CD4-positive, CD25-positive, alpha-beta regulatory T cell (primary cell): Measurements from ENCODE around the gene HERC4. TPM values are rescaled to one million over a fixed set of nuclear protein-coding genes. Genes with fewer than 3 reads are reported as not detected.
A peak's percentile ranks its signal among the peaks of the same experiment; 100 is the strongest.
"Not testable (repeated sequence)": the region's sequence is repeated elsewhere in the genome, so short reads cannot be mapped to it uniquely, and the experiment has no call there.

Source experiments
- ATAC-seq, 2 donors: fragments of 150-1000 bp; cut with Tn5 transposase; one replicate each; pipeline ENCODE4 v1.10.0; 2021; ENCODE audit warnings: low read depth in 2 of 2, moderate number of reproducible peaks in 2 of 2, moderate library complexity in 1 of 2
- DNase-seq, 3 donors: peaks; one replicate each; pipeline versions ENCODE4 v3.0.0 to v3.0.0-alpha.2; 2012 to 2022; ENCODE audit warnings: mixed read lengths in 1 of 3
- H3K27ac ChIP-seq: one replicate; pipeline ENCODE4 v1.7.0; 2013; ENCODE audit warnings: mild to moderate bottlenecking, low read length; ENCODE audit not compliant: insufficient read depth, poor library complexity, severe bottlenecking
- H3K27me3 ChIP-seq: one replicate; pipeline ENCODE4 v1.7.0; 2013; ENCODE audit warnings: low read length; ENCODE audit not compliant: control insufficient read depth, insufficient read depth
- H3K36me3 ChIP-seq: one replicate; pipeline ENCODE4 v1.7.0; 2013; ENCODE audit warnings: mild to moderate bottlenecking, low read length, moderate library complexity; ENCODE audit not compliant: control insufficient read depth, insufficient read depth
- H3K4me1 ChIP-seq: 2 replicates; pipeline ENCODE4 v1.7.0; 2013; ENCODE audit warnings: mild to moderate bottlenecking, low read length; ENCODE audit not compliant: insufficient read depth, control insufficient read depth, poor library complexity, severe bottlenecking
- H3K4me3 ChIP-seq: one replicate; pipeline ENCODE4 v1.7.0; 2013; ENCODE audit warnings: low read depth, mild to moderate bottlenecking, low read length, moderate library complexity
- H3K9me3 ChIP-seq, 2 experiments: 1 replicate in 1 of 2; 2 replicates in 1 of 2; pipeline ENCODE4 v1.7.0; 2013; ENCODE audit warnings: low read length in 2 of 2, mild to moderate bottlenecking in 1 of 2, moderate library complexity in 1 of 2; ENCODE audit not compliant: control insufficient read depth in 2 of 2
- H3K27ac Mint-ChIP-seq, 3 donors: one replicate each; pipeline ENCODE4 v1.8.0; 2020 to 2022; ENCODE audit warnings: mild to moderate bottlenecking in 3 of 3, mixed read lengths in 3 of 3, moderate library complexity in 2 of 3
- H3K27me3 Mint-ChIP-seq: one replicate; pipeline ENCODE4 v1.8.0; 2022; ENCODE audit warnings: mild to moderate bottlenecking, mixed read lengths
- H3K36me3 Mint-ChIP-seq: one replicate; pipeline ENCODE4 v1.8.0; 2020; ENCODE audit warnings: mixed read lengths
- H3K4me1 Mint-ChIP-seq, 4 donors: one replicate each; pipeline ENCODE4 v1.8.0; 2020 to 2022; ENCODE audit warnings: mixed read lengths in 4 of 4, mild to moderate bottlenecking in 1 of 4
- H3K4me3 Mint-ChIP-seq, 4 donors: one replicate each; pipeline ENCODE4 v1.8.0; 2020 to 2022; ENCODE audit warnings: mild to moderate bottlenecking in 4 of 4, mixed read lengths in 4 of 4, moderate library complexity in 3 of 4
- H3K9me3 Mint-ChIP-seq, 7 donors: one replicate each; pipeline ENCODE4 v1.8.0; 2020 to 2022; ENCODE audit warnings: mixed read lengths in 7 of 7, mild to moderate bottlenecking in 3 of 7, moderate library complexity in 2 of 7
- polyA plus RNA-seq, 4 donors: library from polyadenylated mRNA; unstranded; fragments of 300-500 nt; fragmentation: Illumina TruSeq; gene quantifications; one replicate each; pipeline ENCODE4 v1.2.3, GENCODE V29; 2021
- total RNA-seq: library from RNA; stranded (reverse); gene quantifications from one replicate; pipeline ENCODE4 v1.2.3, GENCODE V29; 2022

The HERC4 gene
- total and polyA plus RNA-seq, 5 donors from 2014 or later = 21.6 to 69.2 (median 24.5) TPM

GRCh38 chr10:67893637-67894036 is 181.4 kb downstream of the HERC4 start:
- ATAC-seq = no peak
- Mint-ChIP-seq H3K9me3 (no peaks in the 10 kb centered on the region), H3K4me1 (peaks cover 10 to 39% (median 25%) of the 10 kb centered on the region in 4 donors), H3K4me3 (peak overlapping the region in 1 of 4 donors; percentile 43), H3K27ac (no peak overlapping the region), H3K27me3 (no peaks in the 10 kb centered on the region), H3K36me3 (peaks cover 33% of the 10 kb centered on the region)
- Histone ChIP-seq H3K4me3 (no peak overlapping the region), H3K36me3 (peaks cover 85% of the 10 kb centered on the region), H3K27me3 (no peaks in the 10 kb centered on the region), H3K27ac (no peak overlapping the region), H3K9me3 (no peaks in the 10 kb centered on the region), H3K4me1 (peaks cover 3% of the 10 kb centered on the region)
- no peak for DNase-seq

GRCh38 chr10:67884842-67885670 is 190.0 kb downstream of the HERC4 start:
- no peaks in the 10 kb centered on the region for H3K27me3 ChIP-seq
- peaks cover 30% of the 10 kb centered on the region for H3K36me3 ChIP-seq
- Mint-ChIP-seq H3K36me3 (peaks cover 24% of the 10 kb centered on the region), H3K4me3 (peak overlapping the region; percentile 89 to 99 (median 96)), H3K9me3 (peaks cover 0 to 2% (median 0%) of the 10 kb centered on the region in 7 donors), H3K4me1 (peaks cover 23 to 51% (median 33%) of the 10 kb centered on the region in 4 donors), H3K27me3 (peaks cover 18% of the 10 kb centered on the region), H3K27ac (peak overlapping the region; percentile 88 to 96 (median 89))
- peak; percentile 66 to 71 for ATAC-seq
- peak overlapping the region; percentile 78 for H3K27ac ChIP-seq
- DNase-seq = peak; percentile 77 to 90 (median 83)
- peaks cover 27% of the 10 kb centered on the region for H3K4me1 ChIP-seq
- H3K4me3 ChIP-seq = peak overlapping the region; percentile 100
- no peaks in the 10 kb centered on the region for H3K9me3 ChIP-seq

- Histone ChIP-seq H3K27me3 (no peaks in the 10 kb centered on the region), H3K36me3 (peaks cover 24% of the 10 kb centered on the region), H3K27ac (peak within 1 kb of the TSS; percentile 78), H3K4me1 (peaks cover 24% of the 10 kb centered on the region), H3K4me3 (peak within 1 kb of the TSS; percentile 100), H3K9me3 (no peaks in the 10 kb centered on the region)
- H3K27me3 Mint-ChIP-seq = peaks cover 18% of the 10 kb centered on the region
- peak within 1 kb of the TSS; percentile 94 to 99 (median 97) for H3K4me3 Mint-ChIP-seq
- H3K9me3 Mint-ChIP-seq = peaks cover 0 to 2% (median 0%) of the 10 kb centered on the region in 7 donors
- H3K36me3 Mint-ChIP-seq = peaks cover 20% of the 10 kb centered on the region
- ATAC-seq (peak; percentile 80 to 81), DNase-seq (peak; percentile 90 to 96 (median 90))
- H3K4me1 Mint-ChIP-seq = peaks cover 23 to 47% (median 31%) of the 10 kb centered on the region in 4 donors
- peak within 1 kb of the TSS; percentile 88 to 97 (median 96) for H3K27ac Mint-ChIP-seq
Measured at GRCh38 chr10:67884313-67884841, 190.7 kb downstream of the HERC4 start, which contains the start of gene SIRT1. TSS of gene SIRT1 (plus strand) at chr10:67884656. CDS start at chr10:67884722, 66 bp downstream.

- ATAC-seq = peak in 1 of 2 donors; percentile 1
- H3K27me3 Mint-ChIP-seq = peaks cover 18% of the 10 kb centered on the region
Measured at GRCh38 chr10:67883710-67884312, 191.3 kb downstream of the HERC4 start.

GRCh38 chr10:67878133-67878532 is 196.9 kb downstream of the HERC4 start:
- no peak overlapping the region for H3K27ac Mint-ChIP-seq
- ATAC-seq = no peak
- peaks cover 0 to 2% (median under 1%) of the 10 kb centered on the region in 4 donors for H3K4me1 Mint-ChIP-seq
- Histone ChIP-seq H3K4me1 (no peaks in the 10 kb centered on the region), H3K27ac (no peak overlapping the region), H3K4me3 (no peak overlapping the region), H3K27me3 (no peaks in the 10 kb centered on the region), H3K36me3 (no peaks in the 10 kb centered on the region), H3K9me3 (no peaks in the 10 kb centered on the region)
- DNase-seq = no peak
- no peaks in the 10 kb centered on the region for H3K9me3 Mint-ChIP-seq
- peak overlapping the region in 1 of 4 donors; percentile 0 for H3K4me3 Mint-ChIP-seq
- no peaks in the 10 kb centered on the region for H3K36me3 Mint-ChIP-seq
- H3K27me3 Mint-ChIP-seq = peaks cover 5% of the 10 kb centered on the region

More at GRCh38 chr10:67883710-67884312, 191.3 kb downstream of the HERC4 start:
- peak overlapping the region; percentile 78 for H3K27ac ChIP-seq
- H3K4me3 ChIP-seq = peak overlapping the region; percentile 75
- peaks cover 19% of the 10 kb centered on the region for H3K36me3 ChIP-seq
- peaks cover 14% of the 10 kb centered on the region for H3K36me3 Mint-ChIP-seq
- H3K27ac Mint-ChIP-seq = peak overlapping the region; percentile 84 to 97 (median 96)
- peak overlapping the region; percentile 94 to 99 (median 97) for H3K4me3 Mint-ChIP-seq
- peaks cover 24% of the 10 kb centered on the region for H3K4me1 ChIP-seq
- H3K9me3 Mint-ChIP-seq = peaks cover 0 to 2% (median 0%) of the 10 kb centered on the region in 7 donors
- no peak for DNase-seq
- H3K27me3 ChIP-seq = no peaks in the 10 kb centered on the region
- H3K9me3 ChIP-seq = no peaks in the 10 kb centered on the region
- peaks cover 18 to 41% (median 27%) of the 10 kb centered on the region in 4 donors for H3K4me1 Mint-ChIP-seq

- H3K27me3 ChIP-seq, H3K4me1 Mint-ChIP-seq, H3K4me1 ChIP-seq, H3K36me3 ChIP-seq, H3K27me3 Mint-ChIP-seq, ATAC-seq, H3K27ac ChIP-seq, H3K27ac Mint-ChIP-seq, H3K9me3 Mint-ChIP-seq, H3K36me3 Mint-ChIP-seq, H3K4me3 ChIP-seq, H3K9me3 ChIP-seq, DNase-seq, H3K4me3 Mint-ChIP-seq: not testable (repeated sequence)
Measured at GRCh38 chr10:67877421-67877820, 197.7 kb downstream of the HERC4 start.

- Histone ChIP-seq H3K4me1 (no peaks in the 10 kb centered on the region), H3K9me3 (no peaks in the 10 kb centered on the region), H3K36me3 (no peaks in the 10 kb centered on the region), H3K27ac (no peak overlapping the region), H3K4me3 (no peak overlapping the region), H3K27me3 (no peaks in the 10 kb centered on the region)
- Mint-ChIP-seq H3K27me3 (peaks cover 8% of the 10 kb centered on the region), H3K4me1 (no peaks in the 10 kb centered on the region), H3K9me3 (no peaks in the 10 kb centered on the region), H3K36me3 (no peaks in the 10 kb centered on the region), H3K27ac (no peak overlapping the region), H3K4me3 (no peak overlapping the region)
- no peak for DNase-seq
- ATAC-seq = no peak
Measured at GRCh38 chr10:67875340-67876238, 199.5 kb downstream of the HERC4 start.
